OCI-LY1 (cell line): ENCODE results near the gene ENDOG.

Source experiments
- H2AFZ ChIP-seq: fragments of 200-600 bp; sonication (generic), shearing (Covaris generic); 2 replicates; pipeline ENCODE4 v1.6.0; 2014; ENCODE audit warnings: antibody characterized with exemption, mild to moderate bottlenecking, low read length
- H3F3A ChIP-seq: fragments of 200-600 bp; sonication (generic), shearing (Covaris generic); 2 replicates; pipeline ENCODE4 v1.6.0; 2014; ENCODE audit warnings: mild to moderate bottlenecking, antibody characterized with exemption, low read length, moderate library complexity; ENCODE audit not compliant: insufficient read depth
- H3K27ac ChIP-seq: fragments of 200-600 bp; sonication (generic); 2 replicates; pipeline ENCODE4 v1.5.1; 2014; ENCODE audit warnings: low read length, mixed run types, mild to moderate bottlenecking, low read depth; ENCODE audit not compliant: poor library complexity, severe bottlenecking
- H3K27me3 ChIP-seq: fragments of 200-600 bp; sonication (generic); 2 replicates; pipeline ENCODE4 v1.6.0; 2014; ENCODE audit warnings: antibody characterized with exemption, mild to moderate bottlenecking, low read length, moderate library complexity; ENCODE audit not compliant: insufficient read depth
- H3K36me3 ChIP-seq: fragments of 200-600 bp; sonication (generic); 2 replicates; pipeline ENCODE4 v1.6.1; 2014; ENCODE audit warnings: mild to moderate bottlenecking, antibody characterized with exemption, low read length, moderate library complexity, mixed read lengths; ENCODE audit not compliant: insufficient read depth
- H3K4me1 ChIP-seq: fragments of 200-600 bp; sonication (generic); 2 replicates; pipeline ENCODE4 v1.5.1; 2014; ENCODE audit warnings: mild to moderate bottlenecking, low read length, moderate library complexity; ENCODE audit not compliant: insufficient read depth, severe bottlenecking
- H3K4me2 ChIP-seq: fragments of 200-600 bp; sonication (generic), shearing (Covaris generic); 2 replicates; pipeline ENCODE4 v1.6.1; 2014; ENCODE audit warnings: low read length
- H3K4me3 ChIP-seq: fragments of 200-600 bp; sonication (generic); 2 replicates; pipeline ENCODE4 v1.5.1; 2014; ENCODE audit warnings: low read length, low read depth, mild to moderate bottlenecking, mixed read lengths; ENCODE audit not compliant: poor library complexity, severe bottlenecking
- H3K79me2 ChIP-seq: fragments of 200-600 bp; shearing (Covaris generic); 2 replicates; pipeline ENCODE4 v1.6.1; 2016; ENCODE audit warnings: mixed run types, low read length, mixed read lengths; ENCODE audit not compliant: insufficient read depth
- H3K9ac ChIP-seq: fragments of 200-600 bp; sonication (generic), shearing (Covaris generic); 2 replicates; pipeline ENCODE4 v1.6.1; 2014; ENCODE audit warnings: mild to moderate bottlenecking, low read length, mixed read lengths
- H3K9me2 ChIP-seq: fragments of 200-600 bp; sonication (generic), shearing (Covaris generic); 2 replicates; pipeline ENCODE4 v1.6.1; 2014; ENCODE audit warnings: low read depth, mild to moderate bottlenecking, low read length, mixed read lengths
- H3K9me3 ChIP-seq: fragments of 200-600 bp; shearing (Covaris generic); 2 replicates; pipeline ENCODE4 v1.6.1; 2014; ENCODE audit warnings: low read length, mixed read lengths
- H4K20me1 ChIP-seq: fragments of 200-600 bp; sonication (generic), shearing (Covaris generic); 2 replicates; pipeline ENCODE4 v1.6.0; 2016; ENCODE audit warnings: mild to moderate bottlenecking, low read length; ENCODE audit not compliant: insufficient read depth
- CTCF ChIP-seq: fragments of 200-600 bp; sonication (generic), shearing (Covaris generic); IDR thresholded peaks from 2 replicates; pipeline ENCODE4 v1.5.1; 2017; ENCODE audit warnings: mild to moderate bottlenecking, antibody characterized with exemption, low read length, moderate library complexity, mixed read lengths
- EZH2 ChIP-seq: fragments of 200-600 bp; sonication (generic), shearing (Covaris generic); IDR thresholded peaks from 2 replicates; pipeline ENCODE4 v1.8.0; 2017; ENCODE audit warnings: borderline replicate concordance, mixed run types, mild to moderate bottlenecking, antibody characterized with exemption, low read length, moderate library complexity, mixed read lengths

Gene ENDOG

GRCh38 chr9:128823362-128823902, 5.1 kb downstream of the ENDOG start:
- H2AFZ ChIP-seq = no peak overlapping the region
- no peak overlapping the region for H3K9ac ChIP-seq
- H3K9me2 ChIP-seq = no peaks in the 10 kb centered on the region
- peaks cover 18% of the 10 kb centered on the region for H3K4me1 ChIP-seq
- H3K9me3 ChIP-seq = no peaks in the 10 kb centered on the region
- H3K4me3 ChIP-seq = no peak overlapping the region
- TF ChIP-seq CTCF (no peak), EZH2 (no peak)
- no peaks in the 10 kb centered on the region for H3K27me3 ChIP-seq
- no peaks in the 10 kb centered on the region for H3K79me2 ChIP-seq
- peaks cover 76% of the 10 kb centered on the region for H3K36me3 ChIP-seq
- H4K20me1 ChIP-seq = no peaks in the 10 kb centered on the region
- H3F3A ChIP-seq = 0 out of 2 replicates have a peak, but pooled peaks cover 5% of the 10 kb centered on the region
- no peak overlapping the region for H3K4me2 ChIP-seq
- no peak overlapping the region for H3K27ac ChIP-seq

DNA sequence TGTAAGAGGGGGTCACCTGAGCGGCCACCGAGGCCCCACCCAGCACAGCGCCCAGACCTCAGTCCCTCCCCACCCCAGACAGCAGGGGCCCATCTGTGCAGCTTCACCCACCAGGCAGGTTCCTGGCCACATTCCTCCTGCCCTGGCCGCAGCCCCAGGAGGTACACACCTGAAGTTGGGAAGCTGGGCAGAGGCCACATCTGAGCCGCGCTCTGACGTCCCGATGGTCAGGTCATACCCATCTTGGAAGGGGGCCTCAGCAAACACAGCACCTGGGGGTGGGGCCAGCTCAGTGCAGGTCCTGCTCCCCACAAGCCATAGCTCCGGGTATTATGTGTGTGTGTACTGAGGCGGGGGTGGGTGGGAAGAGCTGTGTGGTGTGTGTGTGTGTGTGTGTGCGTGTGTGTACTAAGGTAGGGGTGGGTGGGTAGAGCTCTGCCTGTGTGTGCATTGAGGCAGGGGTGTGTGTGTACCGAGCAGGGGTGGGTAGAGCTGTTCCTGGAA, 5.7 kb downstream of the ENDOG start:
- no peaks in the 10 kb centered on the region for H3K9me2 ChIP-seq
- no peaks in the 10 kb centered on the region for H3K9me3 ChIP-seq
- no peaks in the 10 kb centered on the region for H4K20me1 ChIP-seq
- H3K79me2 ChIP-seq = peaks cover 4% of the 10 kb centered on the region; the same call in 1 of the 2 replicates
- no peaks in the 10 kb centered on the region for H3K27me3 ChIP-seq
- H3F3A ChIP-seq = 0 out of 2 replicates have a peak, but pooled peaks cover 5% of the 10 kb centered on the region
- H3K4me1 ChIP-seq = peaks cover 23% of the 10 kb centered on the region
- no peak overlapping the region for H3K4me2 ChIP-seq
- no peak overlapping the region for H2AFZ ChIP-seq
- H3K27ac ChIP-seq = no peak overlapping the region
- no peak for TF ChIP-seq EZH2
- TF ChIP-seq CTCF = no peak
- no peak overlapping the region for H3K4me3 ChIP-seq
- no peak overlapping the region for H3K9ac ChIP-seq
- peaks cover 77% of the 10 kb centered on the region for H3K36me3 ChIP-seq

- H3K9me3 ChIP-seq = no peaks in the 10 kb centered on the region
- H3F3A ChIP-seq = 0 out of 2 replicates have a peak, but pooled peaks cover 5% of the 10 kb centered on the region
- peaks cover 16% of the 10 kb centered on the region for H3K4me1 ChIP-seq
- H3K4me3 ChIP-seq = no peak overlapping the region
- H3K4me2 ChIP-seq = no peak overlapping the region
- TF ChIP-seq CTCF (no peak), EZH2 (no peak)
- H2AFZ ChIP-seq = no peak overlapping the region
- no peaks in the 10 kb centered on the region for H4K20me1 ChIP-seq
- no peaks in the 10 kb centered on the region for H3K27me3 ChIP-seq
- H3K79me2 ChIP-seq = peaks cover 8% of the 10 kb centered on the region; the same call in 1 of the 2 replicates
- no peaks in the 10 kb centered on the region for H3K9me2 ChIP-seq
- peaks cover 77% of the 10 kb centered on the region for H3K36me3 ChIP-seq
- no peak overlapping the region for H3K27ac ChIP-seq
- H3K9ac ChIP-seq = no peak overlapping the region
These were observed 6.6 kb downstream of the ENDOG start for GRCh38 chr9:128824911-128825310.
